Measurements from ENCODE around the gene SLC35F6. TPM values are rescaled to one million over a fixed set of nuclear protein-coding genes. Genes with fewer than 3 reads are reported as not detected.
"Not testable (repeated sequence)": the region's sequence is repeated elsewhere in the genome, so short reads cannot be mapped to it uniquely, and the experiment has no call there.

The SLC35F6 gene
- total and polyA plus RNA-seq, 9 donors = 11.1 to 53.5 (median 26.8) TPM

DNA sequence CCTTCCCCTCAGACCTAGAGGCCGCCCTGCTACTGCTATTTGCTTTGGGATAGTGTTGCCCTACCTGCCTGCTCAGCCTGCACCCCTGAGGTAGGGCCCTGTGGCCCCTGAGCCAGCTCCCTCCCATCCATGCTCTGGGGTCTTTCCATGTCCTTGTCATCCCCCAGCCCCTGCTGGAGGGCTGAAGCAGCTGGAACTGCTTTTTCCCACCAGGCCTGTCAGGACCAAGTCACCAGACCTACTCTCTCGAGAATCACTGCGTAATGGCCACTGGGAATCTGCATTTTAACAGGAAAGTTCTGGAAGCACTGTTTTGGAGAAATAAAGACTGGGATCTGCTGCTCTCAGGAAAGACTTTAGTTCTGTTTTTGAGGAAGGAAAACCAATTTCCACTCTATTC lies 20.2 kb upstream of the SLC35F6 start:
- Histone ChIP-seq H3K27me3 (no peaks in the 10 kb centered on the region), H3K4me1 (ENCODE audit: insufficient read depth) (no peaks in the 10 kb centered on the region), H3K27ac (no peak overlapping the region), H3K4me3 (no peak overlapping the region), H3K9me3 (no peaks in the 10 kb centered on the region), H3K36me3 (no peaks in the 10 kb centered on the region)
- no peak for DNase-seq
- no peak for TF ChIP-seq POLR2A (IDR thresholded peaks at IDR 0.05)
- TF ChIP-seq, protein P1, sequence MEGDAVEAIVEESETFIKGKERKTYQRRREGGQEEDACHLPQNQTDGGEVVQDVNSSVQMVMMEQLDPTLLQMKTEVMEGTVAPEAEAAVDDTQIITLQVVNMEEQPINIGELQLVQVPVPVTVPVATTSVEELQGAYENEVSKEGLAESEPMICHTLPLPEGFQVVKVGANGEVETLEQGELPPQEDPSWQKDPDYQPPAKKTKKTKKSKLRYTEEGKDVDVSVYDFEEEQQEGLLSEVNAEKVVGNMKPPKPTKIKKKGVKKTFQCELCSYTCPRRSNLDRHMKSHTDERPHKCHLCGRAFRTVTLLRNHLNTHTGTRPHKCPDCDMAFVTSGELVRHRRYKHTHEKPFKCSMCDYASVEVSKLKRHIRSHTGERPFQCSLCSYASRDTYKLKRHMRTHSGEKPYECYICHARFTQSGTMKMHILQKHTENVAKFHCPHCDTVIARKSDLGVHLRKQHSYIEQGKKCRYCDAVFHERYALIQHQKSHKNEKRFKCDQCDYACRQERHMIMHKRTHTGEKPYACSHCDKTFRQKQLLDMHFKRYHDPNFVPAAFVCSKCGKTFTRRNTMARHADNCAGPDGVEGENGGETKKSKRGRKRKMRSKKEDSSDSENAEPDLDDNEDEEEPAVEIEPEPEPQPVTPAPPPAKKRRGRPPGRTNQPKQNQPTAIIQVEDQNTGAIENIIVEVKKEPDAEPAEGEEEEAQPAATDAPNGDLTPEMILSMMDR (IDR thresholded peaks at IDR 0.05) = no peak
- no peak for TF ChIP-seq EP300 (IDR thresholded peaks at IDR 0.05)
- intact Hi-C loops (cut with DNase I) = loop anchor here in 2 of 4 donors (2.0 to 5.0 kb wide), 2 partner anchors 137 kb away; no protein-coding TSS in a partner anchor
- WGBS, 3 donors = 91 to 95% (median 93%) methylated on average over 3 of the region's 3 CpGs

DNA sequence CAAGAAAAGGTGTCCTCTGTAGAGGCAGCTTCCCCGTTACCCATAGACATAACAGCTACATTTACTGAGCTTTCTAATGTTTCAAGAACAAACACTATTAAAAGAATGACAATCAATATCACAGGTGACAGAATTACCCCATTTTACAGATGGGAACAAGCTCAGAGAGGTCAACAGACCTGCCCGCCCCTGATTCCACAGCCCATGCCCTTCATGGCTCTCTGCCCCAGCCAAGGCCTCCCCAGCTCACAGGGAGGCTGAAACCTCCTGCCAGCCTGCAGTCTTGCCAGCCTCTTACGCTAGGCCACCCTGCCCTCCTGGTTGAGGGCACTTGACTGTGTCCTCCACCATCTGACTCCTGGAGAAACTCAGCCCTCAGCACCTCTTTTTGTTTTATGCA lies 19.1 kb upstream of the SLC35F6 start:
- no peak for DNase-seq
- TF ChIP-seq, protein P1 (IDR thresholded peaks at IDR 0.05) = no peak
- TF ChIP-seq EP300 (IDR thresholded peaks at IDR 0.05) = no peak
- no peak for TF ChIP-seq POLR2A (IDR thresholded peaks at IDR 0.05)
- Histone ChIP-seq H3K27ac (no peak overlapping the region), H3K36me3 (no peaks in the 10 kb centered on the region), H3K27me3 (no peaks in the 10 kb centered on the region), H3K4me3 (no peak overlapping the region), H3K4me1 (ENCODE audit: insufficient read depth) (no peaks in the 10 kb centered on the region), H3K9me3 (no peaks in the 10 kb centered on the region)
- 91 to 95% (median 92%) methylated on average over 3 of the region's 3 CpGs for WGBS, 3 donors
- intact Hi-C loops (cut with DNase I) = loop anchor here (1.0 to 5.0 kb wide), 3 partner anchors 138 to 140 kb away; no protein-coding TSS in a partner anchor

DNA sequence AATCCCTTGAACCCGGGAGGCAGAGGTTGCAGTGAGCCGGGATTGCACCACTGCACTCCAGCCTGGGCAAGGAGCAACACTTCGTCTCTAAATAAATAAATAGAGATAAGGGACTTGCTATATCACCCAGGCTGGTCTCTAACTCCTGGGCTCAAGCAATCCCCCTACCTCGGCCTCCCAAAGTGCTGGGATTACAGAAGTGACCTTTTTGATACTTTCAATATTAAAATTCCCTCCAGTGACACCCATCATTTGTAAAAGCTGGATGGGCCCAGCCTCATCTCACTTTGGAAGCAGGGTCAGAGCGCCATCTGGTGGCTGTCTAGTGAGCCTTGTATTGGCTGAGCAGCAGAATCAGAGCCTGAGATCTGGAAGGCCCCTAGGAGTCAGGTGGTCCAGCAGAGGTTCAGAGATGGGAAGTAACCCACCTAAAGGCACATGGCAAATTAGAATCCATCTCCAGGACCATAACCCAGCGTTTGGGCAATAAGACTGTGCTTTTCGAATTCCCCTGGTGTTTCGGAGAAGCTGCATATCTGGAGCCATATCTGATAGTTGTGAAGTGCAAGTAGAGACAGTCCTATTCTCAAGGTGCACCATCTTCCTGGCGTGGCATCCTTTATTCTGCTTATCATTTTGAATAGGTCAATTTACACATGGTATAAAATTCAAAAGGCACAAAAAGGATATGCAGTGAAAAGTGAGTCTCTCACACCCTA lies 18.3 kb upstream of the SLC35F6 start:
- H3K27ac ChIP-seq = no peak overlapping the region
- TF ChIP-seq, protein P1 (IDR thresholded peaks at IDR 0.05) = peak; percentile 85 to 95 (median 85)
- TF ChIP-seq EP300 (IDR thresholded peaks at IDR 0.05) (no peak), POLR2A (IDR thresholded peaks at IDR 0.05) (peak; percentile 31)
- no peaks in the 10 kb centered on the region for H3K36me3 ChIP-seq
- no peaks in the 10 kb centered on the region for H3K4me1 ChIP-seq (ENCODE audit: insufficient read depth)
- no peaks in the 10 kb centered on the region for H3K9me3 ChIP-seq
- no peaks in the 10 kb centered on the region for H3K27me3 ChIP-seq
- intact Hi-C loops (cut with DNase I) = loop anchor here in 3 of 4 donors (1.0 to 5.0 kb wide), 3 partner anchors 138 to 140 kb away; no protein-coding TSS in a partner anchor
- no peak overlapping the region for H3K4me3 ChIP-seq
- peak; percentile 77 to 90 (median 89) for DNase-seq
- 21 to 24% (median 22%) methylated on average over 9 of the region's 9 CpGs for WGBS, 3 donors

DNA sequence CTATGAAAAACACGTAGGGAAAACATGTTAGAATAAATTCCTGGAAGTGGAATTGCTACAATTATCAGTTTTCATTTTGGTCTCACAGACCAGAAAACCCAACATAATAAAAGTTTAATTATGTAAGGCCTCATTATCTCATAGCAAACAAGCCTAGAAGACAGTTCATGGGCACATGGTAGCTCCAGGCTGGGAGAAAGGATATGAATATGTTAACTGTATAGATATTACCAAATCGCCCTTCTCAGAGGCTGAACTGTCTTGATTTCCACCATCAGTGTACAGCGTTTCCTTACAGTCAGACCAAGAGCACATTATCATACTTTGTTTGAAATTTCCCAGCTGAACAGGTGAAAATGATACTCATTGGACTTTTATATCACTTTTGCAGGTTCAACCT lies 17.1 kb upstream of the SLC35F6 start:
- H3K4me1 ChIP-seq (ENCODE audit: insufficient read depth) = no peaks in the 10 kb centered on the region
- H3K27me3 ChIP-seq = no peaks in the 10 kb centered on the region
- H3K9me3 ChIP-seq = no peaks in the 10 kb centered on the region
- no peak for DNase-seq
- WGBS, 3 donors = 52 to 64% (median 55%) methylated on average over 3 of the region's 3 CpGs
- TF ChIP-seq, protein P1 (IDR thresholded peaks at IDR 0.05) = no peak
- TF ChIP-seq EP300 (IDR thresholded peaks at IDR 0.05) = no peak
- no peak for TF ChIP-seq POLR2A (IDR thresholded peaks at IDR 0.05)
- intact Hi-C loops (cut with DNase I) = loop anchor here in 1 of 4 donors (5.0 kb wide), 1 partner anchor 140 kb away; no protein-coding TSS in a partner anchor
- H3K4me3 ChIP-seq = no peak overlapping the region
- no peaks in the 10 kb centered on the region for H3K36me3 ChIP-seq
- H3K27ac ChIP-seq = no peak overlapping the region

DNA sequence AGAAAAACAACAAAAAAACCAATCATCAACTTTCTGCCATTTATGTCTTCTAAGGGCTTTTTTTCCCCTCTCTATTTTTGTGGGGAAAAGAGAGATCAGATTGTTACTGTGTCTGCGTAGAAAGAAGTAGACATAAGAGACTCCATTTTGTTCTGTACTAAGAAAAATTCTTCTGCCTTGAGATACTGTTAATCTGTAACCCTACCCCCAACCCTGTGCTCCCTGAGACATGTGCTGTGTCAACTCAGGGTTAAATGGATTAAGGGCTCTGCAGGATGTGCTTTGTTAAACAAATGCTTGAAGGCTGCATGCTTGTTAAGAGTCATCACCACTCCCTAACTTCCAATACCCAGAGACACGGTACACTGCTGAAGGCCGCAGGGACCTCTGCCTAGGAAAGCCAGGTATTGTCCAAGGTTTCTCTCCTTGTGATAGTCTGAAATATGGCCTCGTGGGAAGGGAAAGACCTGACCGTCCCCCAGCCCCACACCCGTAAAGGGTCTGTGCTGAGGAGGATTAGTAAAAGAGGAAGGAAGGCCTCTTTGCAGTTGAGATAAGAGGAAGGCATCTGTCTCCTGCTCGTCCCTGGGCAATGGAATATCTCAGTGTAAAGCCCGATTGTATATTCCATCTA lies 14.2 kb upstream of the SLC35F6 start:
- WGBS, 3 donors = 32 to 36% (median 33%) methylated on average over 8 of the region's 8 CpGs
- not testable (repeated sequence) for H3K9me3 ChIP-seq; H3K27me3 ChIP-seq; H3K27ac ChIP-seq; H3K4me3 ChIP-seq; H3K36me3 ChIP-seq; H3K4me1 ChIP-seq (ENCODE audit: insufficient read depth); DNase-seq
- intact Hi-C loops (cut with DNase I) = loop anchor here in 1 of 4 donors (5.0 kb wide), 1 partner anchor 143 kb away; no protein-coding TSS in a partner anchor

DNA sequence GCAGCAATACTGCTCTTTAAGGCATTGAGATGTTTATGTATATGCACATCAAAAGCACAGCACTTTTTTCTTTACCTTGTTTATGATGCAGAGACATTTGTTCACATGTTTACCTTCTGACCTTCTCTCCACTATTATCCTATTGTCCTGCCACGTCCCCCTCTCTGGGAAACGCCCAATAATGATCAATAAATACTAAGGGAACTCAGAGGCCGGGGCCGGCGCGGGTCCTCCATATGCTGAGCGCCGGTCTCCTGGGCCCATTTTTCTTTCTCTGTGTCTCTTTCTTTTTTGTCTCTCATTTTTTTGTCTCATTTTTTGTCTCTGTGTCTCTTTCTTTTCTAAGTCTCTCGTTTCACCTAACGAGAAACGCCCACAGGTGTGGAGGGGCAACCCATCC lies 13.6 kb upstream of the SLC35F6 start:
- DNase-seq; H3K27me3 ChIP-seq; intact Hi-C loops (cut with DNase I); H3K4me1 ChIP-seq (ENCODE audit: insufficient read depth); H3K4me3 ChIP-seq; H3K27ac ChIP-seq; H3K36me3 ChIP-seq; H3K9me3 ChIP-seq: not testable (repeated sequence)
- WGBS, 3 donors = 87 to 91% (median 89%) methylated on average over 11 of the region's 11 CpGs

All from ovary (tissue), 9 donors.